GM18873 (cell line): ENCODE data around the gene TRAPPC12.
"Not testable (repeated sequence)": the region's sequence is repeated elsewhere in the genome, so short reads cannot be mapped to it uniquely, and the experiment has no call there.

Source experiments
- ATAC-seq: cut with Tn5 transposase; IDR thresholded peaks from one replicate; pipeline ENCODE4 v1.9.1; 2021; ENCODE audit warnings: mild to moderate bottlenecking, moderate library complexity, moderate number of reproducible peaks; ENCODE audit not compliant: unreplicated experiment, low FRiP score

TRAPPC12 gene

GRCh38 chr2:3494984-3495666, 115.6 kb downstream of the TRAPPC12 start:
- ATAC-seq = no peak

DNA sequence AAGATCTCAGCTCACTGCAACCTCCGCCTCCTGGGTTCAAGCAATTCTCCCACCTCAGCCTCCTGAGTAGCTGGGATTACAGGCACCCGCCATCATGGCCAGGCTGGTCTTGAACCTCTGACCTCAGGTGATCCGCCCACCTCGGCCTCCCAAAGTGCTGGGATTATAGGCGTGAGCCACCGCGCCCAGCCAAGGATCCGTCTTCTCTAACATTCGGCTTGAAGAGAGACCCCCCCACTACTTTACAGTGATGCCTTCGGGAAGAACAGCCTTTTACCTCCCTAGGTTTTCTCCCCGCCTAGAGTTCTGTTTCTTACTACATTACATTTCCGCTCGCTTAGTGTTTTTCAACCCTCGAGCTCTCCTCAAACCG, 117.2 kb downstream of the TRAPPC12 start:
- ATAC-seq = not testable (repeated sequence)

- no peak for ATAC-seq
Measured at GRCh38 chr2:3498783-3499394, 119.4 kb downstream of the TRAPPC12 start.

- no peak for ATAC-seq
Measured at GRCh38 chr2:3500326-3500899, 120.9 kb downstream of the TRAPPC12 start.

DNA sequence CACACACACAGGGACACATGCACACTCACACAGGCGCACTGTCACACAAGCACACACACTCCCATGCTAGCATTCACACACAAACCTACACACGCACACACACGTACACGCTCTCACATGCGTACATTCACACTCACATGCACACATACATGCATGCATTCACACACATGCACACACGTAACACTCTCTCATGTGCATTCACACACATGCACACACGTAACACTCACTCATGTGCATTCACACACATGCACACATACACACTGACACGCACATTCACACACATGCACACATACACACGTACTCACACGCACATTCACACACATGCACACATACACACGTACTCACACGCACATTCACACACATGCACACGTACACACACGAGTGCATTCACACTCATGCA, 123.6 kb downstream of the TRAPPC12 start:
- ATAC-seq = no peak

- ATAC-seq = no peak
Measured at GRCh38 chr2:3503483-3503882, 124.0 kb downstream of the TRAPPC12 start.

DNA sequence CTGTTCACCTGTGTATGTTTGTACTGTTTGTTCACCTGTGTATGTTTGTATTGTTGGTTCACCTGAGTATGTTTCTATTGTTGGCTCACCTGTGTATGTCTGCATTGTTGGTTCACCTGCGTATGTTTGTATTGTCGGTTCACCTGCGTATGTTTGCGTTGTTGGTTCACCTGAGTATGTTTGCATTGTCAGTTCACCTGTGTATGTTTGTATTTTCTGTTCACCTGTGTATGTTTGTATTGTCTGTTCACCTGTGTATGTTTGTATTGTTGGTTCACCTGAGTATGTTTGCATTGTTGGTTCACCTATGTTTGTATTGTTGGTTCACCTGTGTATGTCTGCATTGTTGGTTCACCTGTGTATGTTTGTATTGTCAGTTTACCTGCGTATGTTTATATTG, 125.2 kb downstream of the TRAPPC12 start:
- ATAC-seq = no peak

DNA sequence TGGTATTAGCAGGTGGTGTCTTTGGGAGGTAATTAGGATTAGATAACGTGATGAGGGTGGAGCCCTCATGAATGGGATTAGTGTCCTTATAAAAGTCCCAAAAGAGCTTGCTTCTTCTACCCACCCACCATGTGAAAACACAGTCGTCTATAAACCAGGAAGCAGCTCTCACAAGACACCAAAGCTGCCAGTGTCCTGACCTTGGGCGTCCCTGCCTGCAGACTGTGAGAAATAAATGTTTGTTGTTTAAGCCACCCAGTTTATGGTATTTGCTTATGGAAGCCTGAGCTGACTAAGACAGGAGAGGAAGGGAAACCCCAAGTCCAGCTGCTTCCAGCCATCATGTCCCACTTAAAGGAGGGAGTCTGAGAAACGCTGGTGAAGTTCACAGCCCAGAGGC, 126.3 kb downstream of the TRAPPC12 start:
- no peak for ATAC-seq

DNA sequence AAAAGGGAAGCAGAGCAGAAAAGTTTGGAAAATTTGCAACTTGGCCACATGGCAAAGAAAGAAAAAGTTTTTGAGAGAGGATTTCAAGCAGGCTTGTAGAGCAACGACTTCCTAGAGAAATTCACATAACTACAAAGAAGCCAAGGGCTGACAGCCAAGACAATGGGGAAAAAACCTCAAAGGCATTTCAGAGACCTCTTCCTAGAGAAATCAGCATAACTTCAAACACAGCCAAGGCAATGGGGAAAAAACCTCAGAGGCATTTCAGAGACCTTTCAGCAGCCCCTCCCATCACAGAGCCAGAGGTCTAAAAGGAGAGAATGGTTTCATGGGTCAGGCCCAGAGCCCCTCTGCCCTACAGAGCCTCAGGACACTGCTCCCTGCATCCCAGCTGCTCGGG, 132.6 kb downstream of the TRAPPC12 start:
- no peak for ATAC-seq

DNA sequence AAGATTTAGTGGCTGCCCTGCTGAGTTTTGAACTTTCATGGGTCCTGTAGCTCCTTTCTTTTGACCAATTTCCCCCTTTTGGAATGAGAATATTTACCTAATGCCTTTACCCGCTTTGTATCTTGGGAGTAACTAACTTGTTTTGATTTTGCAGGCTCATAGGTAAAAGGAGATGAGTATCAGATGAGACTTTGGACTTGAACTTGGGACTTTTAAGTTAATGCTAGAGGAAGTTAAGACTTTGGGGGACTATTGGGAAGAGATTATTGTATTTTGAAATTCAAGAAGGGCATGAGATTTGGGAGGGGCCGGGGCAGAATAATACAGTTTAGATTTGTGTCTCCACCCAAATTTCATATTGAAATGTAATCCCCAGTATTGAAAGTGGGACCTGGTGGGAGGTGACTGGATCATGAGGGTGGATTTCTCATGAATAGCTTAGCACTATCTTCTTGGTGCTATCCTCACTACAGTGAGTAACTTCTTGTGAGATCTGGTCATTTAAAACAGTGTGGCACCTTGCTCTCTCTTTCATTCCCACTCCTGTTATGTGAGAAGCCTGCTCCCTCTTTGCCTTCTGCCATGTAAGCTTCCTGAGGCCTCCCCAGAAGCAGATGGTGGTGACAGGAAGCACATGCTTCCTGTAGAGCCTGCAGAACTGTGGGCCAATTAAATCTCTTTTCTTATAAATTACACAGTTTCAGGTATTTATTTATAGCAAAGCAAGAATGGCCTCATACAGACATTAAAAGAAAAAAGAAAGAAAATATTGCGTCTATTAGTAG, 133.7 kb downstream of the TRAPPC12 start:
- no peak for ATAC-seq

- not testable (repeated sequence) for ATAC-seq
Measured at GRCh38 chr2:3515438-3515837, 135.9 kb downstream of the TRAPPC12 start.

- no peak for ATAC-seq
Measured at GRCh38 chr2:3516831-3517230, 137.3 kb downstream of the TRAPPC12 start.

GRCh38 chr2:3517948-3518495, 138.5 kb downstream of the TRAPPC12 start:
- ATAC-seq = no peak

GRCh38 chr2:3518496-3519254, 139.2 kb downstream of the TRAPPC12 start:
- ATAC-seq = peak; percentile 73

DNA sequence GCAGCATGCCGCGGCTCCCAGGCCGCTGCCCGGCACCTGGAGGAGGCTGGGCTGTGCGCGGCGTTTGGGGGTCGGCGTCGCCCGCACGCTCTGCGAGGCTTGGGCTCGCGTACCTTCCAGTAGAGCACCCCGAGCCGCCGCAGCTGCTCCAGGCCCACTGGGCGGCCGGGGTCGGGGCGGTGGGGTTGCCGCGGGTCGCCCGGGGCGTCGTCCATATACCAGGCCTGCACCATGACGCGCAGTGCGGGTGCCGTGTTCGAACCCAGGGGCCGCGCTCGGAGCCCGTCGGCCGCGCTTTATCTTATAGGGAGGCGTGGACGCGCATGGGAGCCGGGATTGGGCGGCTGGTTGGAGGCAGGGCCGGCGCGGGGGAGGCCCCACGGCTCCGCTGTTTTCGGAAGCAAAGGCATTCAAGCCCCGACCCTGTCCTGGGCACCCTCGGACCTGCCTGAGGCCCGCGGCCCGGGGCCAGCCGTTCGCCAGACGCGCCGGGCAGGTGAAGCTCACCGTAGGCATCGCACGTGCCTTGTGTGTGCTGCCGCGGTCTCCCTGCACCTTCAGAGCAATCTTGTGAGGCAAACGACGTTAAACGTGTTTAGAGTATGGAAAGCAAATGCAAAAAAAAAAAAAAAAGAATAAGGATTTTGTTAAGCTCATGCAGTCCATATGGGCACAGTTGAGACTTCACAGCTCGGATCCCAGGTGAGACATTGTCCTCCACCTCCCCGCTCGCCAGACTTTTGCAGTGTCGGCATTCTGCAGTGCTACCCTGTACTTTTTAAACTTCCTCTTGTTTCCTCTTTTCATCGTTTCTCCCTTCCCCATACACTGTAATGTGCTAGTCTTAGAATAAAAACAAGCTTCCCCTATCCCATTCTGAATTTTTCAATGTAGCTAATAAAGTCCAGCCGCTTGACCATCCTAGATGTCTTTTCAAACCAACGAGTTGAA, 140.0 kb downstream of the TRAPPC12 start, which contains the start of gene ADI1:
ADI1 (minus strand) TSS at position 277 of the 951 bp plus-strand sequence; CDS start at position 233, 44 bp downstream.
- ATAC-seq = peak; percentile 59

GRCh38 chr2:3520591-3520990, 141.1 kb downstream of the TRAPPC12 start:
- ATAC-seq = no peak

DNA sequence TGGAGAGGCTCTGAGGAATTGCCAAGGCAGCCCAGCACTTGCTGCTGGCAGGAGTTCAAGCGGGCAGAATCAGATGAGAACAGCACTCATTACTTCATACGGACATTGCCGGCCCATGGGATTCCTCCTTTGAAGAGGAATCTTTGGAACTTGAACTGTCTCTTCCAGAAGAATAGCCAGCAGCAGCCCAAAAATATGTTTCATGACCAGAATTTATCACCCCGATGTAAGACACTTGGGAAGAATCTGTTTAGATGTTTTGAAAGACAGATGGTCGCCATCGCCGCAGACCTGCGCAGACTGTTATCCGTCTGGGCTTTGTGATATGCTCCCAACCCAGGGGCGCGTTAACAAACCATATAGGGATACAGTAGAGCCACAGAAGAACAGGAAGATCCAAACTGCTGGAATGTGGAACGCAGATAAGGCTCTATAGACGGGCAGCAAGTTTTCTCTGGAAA, 143.5 kb downstream of the TRAPPC12 start:
- no peak for ATAC-seq

DNA sequence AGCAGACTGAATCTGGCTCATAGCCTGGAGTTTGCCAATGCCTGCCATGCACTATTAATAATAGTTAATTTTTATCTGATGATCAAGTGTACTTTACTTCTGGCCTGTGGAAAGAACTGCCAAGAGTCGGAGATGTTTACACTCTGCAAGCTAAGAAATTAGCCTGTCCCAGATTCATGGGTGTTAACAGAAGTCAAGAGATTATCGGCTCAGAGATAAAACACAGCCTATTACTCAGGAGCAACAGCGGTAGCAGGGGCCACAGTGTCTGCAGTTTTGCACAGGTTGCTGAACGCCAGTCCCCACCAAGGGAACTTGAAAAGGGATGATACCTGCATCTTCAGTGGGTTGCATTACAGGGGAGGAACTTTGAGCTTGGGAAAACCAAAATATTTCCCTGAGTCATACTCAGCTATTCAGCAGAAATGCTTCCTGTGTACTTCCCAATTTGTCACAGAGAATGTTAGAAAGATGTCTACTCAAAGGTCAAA, 144.1 kb downstream of the TRAPPC12 start:
- no peak for ATAC-seq

- ATAC-seq = no peak
Measured at GRCh38 chr2:3526871-3527270, 147.4 kb downstream of the TRAPPC12 start.
